ENCODE results near the gene ADGRB2. TPM values are rescaled to one million over a fixed set of nuclear protein-coding genes. Genes with fewer than 3 reads are reported as not detected.

The ADGRB2 gene
- total and polyA plus RNA-seq, 2 of the 4 experiments (the other 2 are of a cell fraction) = 2.2 to 11.9 TPM

DNA sequence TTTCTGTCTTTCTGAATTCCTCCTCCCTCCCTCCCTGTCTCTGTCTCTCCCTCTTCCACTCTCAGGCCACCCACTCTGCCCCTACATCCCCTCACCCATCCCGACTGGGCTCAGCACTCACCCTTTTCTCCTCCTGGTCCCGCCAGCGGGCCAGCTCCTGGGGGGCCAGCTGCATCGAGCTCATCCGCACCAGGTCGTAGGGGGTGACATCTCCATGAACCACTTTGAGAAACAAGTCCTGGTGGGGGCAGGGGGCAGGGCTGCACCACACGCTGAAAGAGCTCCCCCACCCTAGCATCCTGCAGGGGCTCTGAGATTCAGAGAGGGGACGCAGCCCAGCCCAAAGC, 33.9 kb upstream of the ADGRB2 start:
- Histone ChIP-seq H3K4me1 (ENCODE audit: control insufficient read depth, insufficient read depth, low read length) (peaks cover 32% of the 10 kb centered on the region), H2BK5ac (ENCODE audit: low read depth, low read length, poor library complexity, severe bottlenecking) (peak overlapping the region; percentile 87), H3K36me3 (ENCODE audit: control insufficient read depth, insufficient read depth, low read length) (peaks cover 1% of the 10 kb centered on the region; the same call in 1 of the 2 replicates), H3K4me2 (ENCODE audit: low read depth, low read length) (peak overlapping the region; percentile 76), H2BK15ac (ENCODE audit: low read depth, low read length) (peak overlapping the region; percentile 93; the same call in 2 of the 3 replicates), H4K5ac (ENCODE audit: low read depth, low read length) (peak overlapping the region; percentile 85), H3K9me3 (ENCODE audit: control insufficient read depth, insufficient read depth, low read length) (no peaks in the 10 kb centered on the region), H3K4me3 (ENCODE audit: insufficient read depth, low read depth, low read length) (peak overlapping the region; percentile 58), H3K9me1 (ENCODE audit: insufficient read depth, low read length) (peaks cover 18% of the 10 kb centered on the region), H4K20me1 (ENCODE audit: insufficient read depth, low read length) (peaks cover 13% of the 10 kb centered on the region), H3K18ac (ENCODE audit: low read depth, low read length) (peak overlapping the region; percentile 75), H3K56ac (ENCODE audit: extremely low read depth, insufficient read depth, low read length) (peak overlapping the region; percentile 95), H3K27ac (ENCODE audit: insufficient read depth, low read length) (peak overlapping the region; percentile 77), H4K8ac (ENCODE audit: low read depth in 2 of 2, low read length in 2 of 2) (peak overlapping the region; percentile 93 to 96), H3K4ac (ENCODE audit: low read depth, low read length) (peak overlapping the region; percentile 99), H2AK5ac (ENCODE audit: low read depth, low read length) (peak overlapping the region; percentile 99), H3K23ac (ENCODE audit: low read depth, low read length) (peak overlapping the region; percentile 96), H3K9ac (ENCODE audit: low read depth, low read length) (peak overlapping the region; percentile 64), H2AFZ (replicated peaks; ENCODE audit: low read length, poor library complexity) (peak overlapping the region; percentile 87), H3K79me1 (ENCODE audit: low read depth in 1 of 2, low read length in 2 of 2) (peaks cover 11 to 44% of the 10 kb centered on the region in 2 experiments; a peak in 2 of 4 replicates), H2AK9ac (replicated peaks; ENCODE audit: low read depth, low read length, poor library complexity) (peak overlapping the region; percentile 99), H3K27me3 (ENCODE audit: control insufficient read depth, insufficient read depth, low read length) (no peaks in the 10 kb centered on the region), H2BK20ac (ENCODE audit: low read depth, low read length) (peak overlapping the region; percentile 82), H4K91ac (ENCODE audit: insufficient read depth, low read depth, low read length) (peak overlapping the region; percentile 98), H2BK120ac (ENCODE audit: low read depth, low read length) (peak overlapping the region; percentile 96), H3K14ac (replicated peaks; ENCODE audit: low read depth, low read length) (peak overlapping the region; percentile 98)
- in situ Hi-C loops (cut with MboI; ENCODE audit: low sequenced_read_pairs) (no loop called here), intact Hi-C loops (cut with micrococcal nuclease) (loop anchor here (2.0 to 10.0 kb wide), 3 partner anchors 139 to 363 kb away; no protein-coding TSS in a partner anchor), dilution Hi-C loops (cut with HindIII; ENCODE audit: low sequenced_read_pairs, unreplicated experiment) (no loop called here)
- TF ChIP-seq, protein P1, sequence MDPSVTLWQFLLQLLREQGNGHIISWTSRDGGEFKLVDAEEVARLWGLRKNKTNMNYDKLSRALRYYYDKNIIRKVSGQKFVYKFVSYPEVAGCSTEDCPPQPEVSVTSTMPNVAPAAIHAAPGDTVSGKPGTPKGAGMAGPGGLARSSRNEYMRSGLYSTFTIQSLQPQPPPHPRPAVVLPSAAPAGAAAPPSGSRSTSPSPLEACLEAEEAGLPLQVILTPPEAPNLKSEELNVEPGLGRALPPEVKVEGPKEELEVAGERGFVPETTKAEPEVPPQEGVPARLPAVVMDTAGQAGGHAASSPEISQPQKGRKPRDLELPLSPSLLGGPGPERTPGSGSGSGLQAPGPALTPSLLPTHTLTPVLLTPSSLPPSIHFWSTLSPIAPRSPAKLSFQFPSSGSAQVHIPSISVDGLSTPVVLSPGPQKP (IDR thresholded peaks at IDR 0.05; ENCODE audit: borderline replicate concordance, low read depth, low read length) = no peak
- TF ChIP-seq NFE2L2 (IDR thresholded peaks at IDR 0.05; ENCODE audit: low read depth, low read length) = no peak
- 31% methylated on average over 5 of the region's 8 CpGs; no CpG with 5 or more reads in 1 of the 2 experiments for WGBS, 2 experiments (ENCODE audit: extremely low coverage in 2 of 2, insufficient read length in 1 of 2)
- ChIA-PET POLR2A (ENCODE audit: unreplicated experiment) (no interaction called here), CTCF (interaction anchor here (1.5 to 2.5 kb wide), 2 partner anchors 9 to 166 kb away, joined by 9 to 11 read pairs; no protein-coding TSS in a partner anchor)
- BruUV-seq (replicated peaks) = no TSS peak
- DNase-seq (no peak), ATAC-seq (ENCODE audit: low read depth) (peak; percentile 4)

Data from IMR-90 (cell line).